CD4-positive, alpha-beta T cell treated with Interleukin-1 beta for 1 hour (primary cell): ENCODE results near the gene SMARCC1.
"Not testable (repeated sequence)": the region's sequence is repeated elsewhere in the genome, so short reads cannot be mapped to it uniquely, and the experiment has no call there.

ENCODE experiments used
- DNase-seq, 2 donors: peaks; one replicate each; pipeline ENCODE4 v3.0.0-alpha.2; 2020 to 2022

The SMARCC1 gene

GRCh38 chr3:47766186-47766585, 15.5 kb downstream of the SMARCC1 start:
- no peak for DNase-seq

GRCh38 chr3:47762233-47762632, 19.5 kb downstream of the SMARCC1 start:
- no peak for DNase-seq

GRCh38 chr3:47761046-47761445, 20.6 kb downstream of the SMARCC1 start:
- DNase-seq: no peak

- not testable (repeated sequence) for DNase-seq
Observed at GRCh38 chr3:47760207-47760606, 21.5 kb downstream of the SMARCC1 start.

- no peak for DNase-seq
Observed at GRCh38 chr3:47758261-47759025, 23.2 kb downstream of the SMARCC1 start.

GRCh38 chr3:47752716-47753115, 29.0 kb downstream of the SMARCC1 start:
- no peak for DNase-seq

- not testable (repeated sequence) for DNase-seq
Observed at GRCh38 chr3:47750811-47751354, 30.8 kb downstream of the SMARCC1 start.

GRCh38 chr3:47747558-47747957, 34.1 kb downstream of the SMARCC1 start:
- no peak for DNase-seq

- no peak for DNase-seq
Observed at GRCh38 chr3:47746264-47746663, 35.4 kb downstream of the SMARCC1 start.

- DNase-seq: no peak
Observed at GRCh38 chr3:47743855-47744254, 37.8 kb downstream of the SMARCC1 start.

- not testable (repeated sequence) for DNase-seq
Observed at GRCh38 chr3:47743352-47743751, 38.3 kb downstream of the SMARCC1 start.

- DNase-seq: no peak
Observed at GRCh38 chr3:47741925-47742324, 39.8 kb downstream of the SMARCC1 start.

GRCh38 chr3:47732143-47732542, 49.5 kb downstream of the SMARCC1 start:
- no peak for DNase-seq

- no peak for DNase-seq
Observed at GRCh38 chr3:47731061-47731460, 50.6 kb downstream of the SMARCC1 start.

GRCh38 chr3:47722859-47723258, 58.8 kb downstream of the SMARCC1 start:
- DNase-seq: no peak

- DNase-seq: not testable (repeated sequence)
Observed at GRCh38 chr3:47717448-47717847, 64.2 kb downstream of the SMARCC1 start.

GRCh38 chr3:47716656-47717055, 65.0 kb downstream of the SMARCC1 start:
- DNase-seq: no peak

GRCh38 chr3:47715928-47716327, 65.8 kb downstream of the SMARCC1 start:
- no peak for DNase-seq

- no peak for DNase-seq
Observed at GRCh38 chr3:47714606-47715005, 67.1 kb downstream of the SMARCC1 start.

- no peak for DNase-seq
Observed at GRCh38 chr3:47713655-47714054, 68.0 kb downstream of the SMARCC1 start.

- DNase-seq: no peak
Observed at GRCh38 chr3:47712398-47712797, 69.3 kb downstream of the SMARCC1 start.

GRCh38 chr3:47711596-47711995, 70.1 kb downstream of the SMARCC1 start:
- DNase-seq: no peak

GRCh38 chr3:47705391-47705790, 76.3 kb downstream of the SMARCC1 start:
- no peak for DNase-seq

- DNase-seq: no peak
Observed at GRCh38 chr3:47704237-47704612, 77.5 kb downstream of the SMARCC1 start.

GRCh38 chr3:47701388-47701787, 80.3 kb downstream of the SMARCC1 start:
- no peak for DNase-seq
